ENCODE measurements around the gene FAM124B.

The FAM124B gene

DNA sequence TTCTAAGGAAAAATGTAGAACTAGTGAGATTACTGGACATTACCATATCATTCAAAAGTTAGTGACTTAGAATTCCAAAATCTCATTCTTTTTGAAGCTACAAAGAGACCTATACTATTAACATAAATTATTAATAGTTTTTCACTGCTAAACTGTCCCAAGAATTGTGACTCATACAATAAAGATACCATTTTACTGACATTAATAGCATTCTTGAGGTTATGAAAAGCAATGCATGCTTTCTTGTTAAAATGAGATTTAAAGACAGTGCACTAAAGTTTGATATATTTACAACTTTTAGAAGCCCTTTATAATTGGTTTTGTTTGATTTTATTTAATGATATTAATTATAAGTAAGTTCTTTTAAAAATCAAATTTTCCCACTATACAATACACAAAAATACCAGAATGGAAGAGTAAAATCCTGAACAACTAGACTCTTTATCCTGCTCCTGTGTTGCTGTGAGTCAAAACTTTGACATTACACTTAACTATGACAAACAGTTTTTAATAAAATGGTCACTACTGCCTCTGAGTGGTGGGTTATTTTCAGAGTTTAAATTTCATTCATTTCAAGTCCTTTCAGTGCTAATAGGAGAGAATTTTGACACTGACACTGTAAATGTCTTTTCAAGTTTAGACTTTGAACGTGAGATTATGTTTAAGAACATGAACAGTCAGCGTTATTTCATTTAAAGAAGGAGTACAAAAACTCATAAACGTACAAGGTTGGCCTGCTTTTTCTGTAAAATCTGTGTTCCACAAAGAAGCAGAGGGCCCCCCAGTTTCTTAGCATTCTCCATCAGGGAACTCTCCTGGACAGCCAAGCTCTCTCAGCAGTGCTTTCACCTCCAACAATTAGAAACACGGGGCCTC lies 54.5 kb downstream of the FAM124B start:
- Histone ChIP-seq H3K4me3 (replicated peaks; ENCODE audit: insufficient read depth, low read length) (no peak overlapping the region), H3K27me3 (ENCODE audit: insufficient read depth, poor library complexity, severe bottlenecking) (peaks cover 5% of the 10 kb centered on the region), H3K27ac (replicated peaks) (no peak overlapping the region)
- no peak for DNase-seq (ENCODE audit: low read depth in 1 of 2, low spot score in 1 of 2)
- TF ChIP-seq SPI1 (IDR thresholded peaks at IDR 0.05; ENCODE audit: borderline replicate concordance, low read depth) (no peak), REST (IDR thresholded peaks at IDR 0.05; ENCODE audit: insufficient replicate concordance, low read depth) (no peak), POLR2AphosphoS5 (IDR thresholded peaks at IDR 0.05; ENCODE audit: low read depth) (no peak), GABPA (IDR thresholded peaks at IDR 0.05; ENCODE audit: low read depth) (no peak)
- TF ChIP-seq, protein P1, sequence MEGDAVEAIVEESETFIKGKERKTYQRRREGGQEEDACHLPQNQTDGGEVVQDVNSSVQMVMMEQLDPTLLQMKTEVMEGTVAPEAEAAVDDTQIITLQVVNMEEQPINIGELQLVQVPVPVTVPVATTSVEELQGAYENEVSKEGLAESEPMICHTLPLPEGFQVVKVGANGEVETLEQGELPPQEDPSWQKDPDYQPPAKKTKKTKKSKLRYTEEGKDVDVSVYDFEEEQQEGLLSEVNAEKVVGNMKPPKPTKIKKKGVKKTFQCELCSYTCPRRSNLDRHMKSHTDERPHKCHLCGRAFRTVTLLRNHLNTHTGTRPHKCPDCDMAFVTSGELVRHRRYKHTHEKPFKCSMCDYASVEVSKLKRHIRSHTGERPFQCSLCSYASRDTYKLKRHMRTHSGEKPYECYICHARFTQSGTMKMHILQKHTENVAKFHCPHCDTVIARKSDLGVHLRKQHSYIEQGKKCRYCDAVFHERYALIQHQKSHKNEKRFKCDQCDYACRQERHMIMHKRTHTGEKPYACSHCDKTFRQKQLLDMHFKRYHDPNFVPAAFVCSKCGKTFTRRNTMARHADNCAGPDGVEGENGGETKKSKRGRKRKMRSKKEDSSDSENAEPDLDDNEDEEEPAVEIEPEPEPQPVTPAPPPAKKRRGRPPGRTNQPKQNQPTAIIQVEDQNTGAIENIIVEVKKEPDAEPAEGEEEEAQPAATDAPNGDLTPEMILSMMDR (IDR thresholded peaks at IDR 0.05; ENCODE audit: insufficient read depth, low read length), result no peak

- no peak for TF ChIP-seq POLR2AphosphoS5 (IDR thresholded peaks at IDR 0.05; ENCODE audit: low read depth)
- no peak for TF ChIP-seq REST (IDR thresholded peaks at IDR 0.05; ENCODE audit: insufficient replicate concordance, low read depth)
- TF ChIP-seq GABPA (IDR thresholded peaks at IDR 0.05; ENCODE audit: low read depth), result no peak
- no peak for TF ChIP-seq SPI1 (IDR thresholded peaks at IDR 0.05; ENCODE audit: borderline replicate concordance, low read depth)
- TF ChIP-seq, protein P1 (IDR thresholded peaks at IDR 0.05; ENCODE audit: insufficient read depth, low read length), result no peak
- Histone ChIP-seq H3K27me3 (ENCODE audit: insufficient read depth, poor library complexity, severe bottlenecking) (no peaks in the 10 kb centered on the region), H3K27ac (replicated peaks) (no peak overlapping the region), H3K4me3 (replicated peaks; ENCODE audit: insufficient read depth, low read length) (no peak overlapping the region)
- no peak for DNase-seq (ENCODE audit: low read depth in 1 of 2, low spot score in 1 of 2)
Observed at GRCh38 chr2:224345492-224345891, 56.4 kb downstream of the FAM124B start.

- TF ChIP-seq, protein P1 (IDR thresholded peaks at IDR 0.05; ENCODE audit: insufficient read depth, low read length), result no peak
- no peak for TF ChIP-seq GABPA (IDR thresholded peaks at IDR 0.05; ENCODE audit: low read depth)
- TF ChIP-seq POLR2AphosphoS5 (IDR thresholded peaks at IDR 0.05; ENCODE audit: low read depth), result no peak
- no peak for TF ChIP-seq SPI1 (IDR thresholded peaks at IDR 0.05; ENCODE audit: borderline replicate concordance, low read depth)
- TF ChIP-seq REST (IDR thresholded peaks at IDR 0.05; ENCODE audit: insufficient replicate concordance, low read depth), result no peak
- Histone ChIP-seq H3K4me3 (replicated peaks; ENCODE audit: insufficient read depth, low read length) (no peak overlapping the region), H3K27me3 (ENCODE audit: insufficient read depth, poor library complexity, severe bottlenecking) (no peaks in the 10 kb centered on the region), H3K27ac (replicated peaks) (no peak overlapping the region)
- no peak for DNase-seq (ENCODE audit: low read depth in 1 of 2, low spot score in 1 of 2)
Observed at GRCh38 chr2:224343226-224343625, 58.7 kb downstream of the FAM124B start.

Data from HL-60 (cell line).